Loucy (cell line): ENCODE data around the gene TUBA1C.

Experiments used
- EZH2phosphoT487 ChIP-seq: fragments of 200-600 bp; IDR thresholded peaks from 2 replicates; pipeline ENCODE4 v1.6.1; 2018; ENCODE audit warnings: antibody characterized with exemption, mild to moderate bottlenecking, moderate library complexity, borderline replicate concordance
- TF ChIP-seq, protein P1 (sequence below): fragments of 200-600 bp; sonication (generic); conservative IDR thresholded peaks from 2 replicates; pipeline ENCODE4 v1.5.1; 2014; ENCODE audit warnings: mild to moderate bottlenecking, antibody characterized with exemption, low read length

- TF ChIP-seq, protein P1, sequence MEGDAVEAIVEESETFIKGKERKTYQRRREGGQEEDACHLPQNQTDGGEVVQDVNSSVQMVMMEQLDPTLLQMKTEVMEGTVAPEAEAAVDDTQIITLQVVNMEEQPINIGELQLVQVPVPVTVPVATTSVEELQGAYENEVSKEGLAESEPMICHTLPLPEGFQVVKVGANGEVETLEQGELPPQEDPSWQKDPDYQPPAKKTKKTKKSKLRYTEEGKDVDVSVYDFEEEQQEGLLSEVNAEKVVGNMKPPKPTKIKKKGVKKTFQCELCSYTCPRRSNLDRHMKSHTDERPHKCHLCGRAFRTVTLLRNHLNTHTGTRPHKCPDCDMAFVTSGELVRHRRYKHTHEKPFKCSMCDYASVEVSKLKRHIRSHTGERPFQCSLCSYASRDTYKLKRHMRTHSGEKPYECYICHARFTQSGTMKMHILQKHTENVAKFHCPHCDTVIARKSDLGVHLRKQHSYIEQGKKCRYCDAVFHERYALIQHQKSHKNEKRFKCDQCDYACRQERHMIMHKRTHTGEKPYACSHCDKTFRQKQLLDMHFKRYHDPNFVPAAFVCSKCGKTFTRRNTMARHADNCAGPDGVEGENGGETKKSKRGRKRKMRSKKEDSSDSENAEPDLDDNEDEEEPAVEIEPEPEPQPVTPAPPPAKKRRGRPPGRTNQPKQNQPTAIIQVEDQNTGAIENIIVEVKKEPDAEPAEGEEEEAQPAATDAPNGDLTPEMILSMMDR: no peak
- no peak for TF ChIP-seq EZH2phosphoT487
Observed at GRCh38 chr12:49228653-49229052, 36.2 kb upstream of the TUBA1C start.
